ENCODE measurements around the gene SYK. TPM values are rescaled to one million over a fixed set of nuclear protein-coding genes. Genes with fewer than 3 reads are reported as not detected.

SYK gene
- polyA plus RNA-seq, 3 donors = 51.1 to 186 (median 177) TPM

- 93% methylated on average over 6 of the region's 8 CpGs for WGBS (ENCODE audit: insufficient coverage)
- no peak overlapping the region for H3K9ac ChIP-seq (ENCODE audit: insufficient read depth, low read length, poor library complexity, severe bottlenecking)
- peak overlapping the region in 1 of 2 donors; percentile 40 for H3K27ac ChIP-seq (ENCODE audit: low read depth in 1 of 2, low read length in 2 of 2)
- H3K27ac Mint-ChIP-seq = peak overlapping the region in 5 of 7 donors; percentile 29 to 56 (median 41)
- no peaks in the 10 kb centered on the region for H3K27me3 ChIP-seq (ENCODE audit: control insufficient read depth in 2 of 2, insufficient read depth in 2 of 2, low read length in 2 of 2)
- peaks cover 78% of the 10 kb centered on the region for H3K79me2 ChIP-seq (ENCODE audit: insufficient read depth, low read length)
- H3K36me3 Mint-ChIP-seq = peaks cover 82 to 94% of the 10 kb centered on the region in 2 donors
- TF ChIP-seq CTCF (IDR thresholded peaks at IDR 0.05) = no peak
- no peak overlapping the region for H2AFZ ChIP-seq (ENCODE audit: insufficient read depth, low read depth, low read length, poor library complexity, severe bottlenecking)
- no peak overlapping the region for H3K4me2 ChIP-seq (replicated peaks; ENCODE audit: extremely low read depth, low read length, poor library complexity, severe bottlenecking)
- H3K4me3 Mint-ChIP-seq = no peak overlapping the region
- H3K27me3 Mint-ChIP-seq (ENCODE audit: low read depth in 3 of 3) = peaks cover 0 to 1% (median 0%) of the 10 kb centered on the region in 3 donors
- no peaks in the 10 kb centered on the region for H3K9me3 Mint-ChIP-seq
- H3K4me1 ChIP-seq (ENCODE audit: control insufficient read depth in 1 of 2, insufficient read depth in 2 of 2, low read length in 2 of 2) = no peaks in the 10 kb centered on the region
- peaks cover under 1% of the 10 kb centered on the region for H3K4me1 Mint-ChIP-seq
- H4K20me1 ChIP-seq (ENCODE audit: insufficient read depth, low read length) = peaks cover 94% of the 10 kb centered on the region
- intact Hi-C loops (cut with micrococcal nuclease) = no loop called here
- peaks cover 91 to 95% of the 10 kb centered on the region in 2 donors for H3K36me3 ChIP-seq (replicated peaks in 1 of 2; ENCODE audit: control insufficient read depth in 1 of 2, insufficient read depth in 2 of 2, low read length in 2 of 2)
- H3K4me3 ChIP-seq (replicated peaks in 1 of 3; ENCODE audit: low read depth in 2 of 3, low read length in 3 of 3) = no peak overlapping the region
- no peak for DNase-seq
- no peaks in the 10 kb centered on the region for H3K9me3 ChIP-seq (replicated peaks in 1 of 2; ENCODE audit: control insufficient read depth in 1 of 2, insufficient read depth in 1 of 2, low read length in 2 of 2)
Observed at GRCh38 chr9:90848866-90849265, 47.2 kb downstream of the SYK start.

- intact Hi-C loops (cut with micrococcal nuclease) = no loop called here
Observed at GRCh38 chr9:90851444-90851843, 49.8 kb downstream of the SYK start.

More at GRCh38 chr9:90851444-90851843, 49.8 kb downstream of the SYK start:
- Histone ChIP-seq H3K9ac (ENCODE audit: insufficient read depth, low read length, poor library complexity, severe bottlenecking) (no peak overlapping the region), H3K4me2 (replicated peaks; ENCODE audit: extremely low read depth, low read length, poor library complexity, severe bottlenecking) (no peak overlapping the region), H3K4me3 (replicated peaks in 1 of 3; ENCODE audit: low read depth in 2 of 3, low read length in 3 of 3) (no peak overlapping the region), H3K27ac (ENCODE audit: low read depth in 1 of 2, low read length in 2 of 2) (peak overlapping the region in 1 of 2 donors; percentile 56), H3K9me3 (replicated peaks in 1 of 2; ENCODE audit: control insufficient read depth in 1 of 2, insufficient read depth in 1 of 2, low read length in 2 of 2) (no peaks in the 10 kb centered on the region), H3K36me3 (replicated peaks in 1 of 2; ENCODE audit: control insufficient read depth in 1 of 2, insufficient read depth in 2 of 2, low read length in 2 of 2) (peaks cover 86 to 95% of the 10 kb centered on the region in 2 donors), H3K79me2 (ENCODE audit: insufficient read depth, low read length) (peaks cover 78% of the 10 kb centered on the region), H2AFZ (ENCODE audit: insufficient read depth, low read depth, low read length, poor library complexity, severe bottlenecking) (no peak overlapping the region), H3K4me1 (ENCODE audit: control insufficient read depth in 1 of 2, insufficient read depth in 2 of 2, low read length in 2 of 2) (no peaks in the 10 kb centered on the region), H4K20me1 (ENCODE audit: insufficient read depth, low read length) (peaks cover 94% of the 10 kb centered on the region), H3K27me3 (ENCODE audit: control insufficient read depth in 2 of 2, insufficient read depth in 2 of 2, low read length in 2 of 2) (no peaks in the 10 kb centered on the region)
- H3K9me3 Mint-ChIP-seq = no peaks in the 10 kb centered on the region
- H3K27ac Mint-ChIP-seq = peak overlapping the region in 3 of 7 donors; percentile 32 to 59 (median 52)
- H3K36me3 Mint-ChIP-seq = peaks cover 84 to 92% of the 10 kb centered on the region in 2 donors
- no peak overlapping the region for H3K4me3 Mint-ChIP-seq
- H3K27me3 Mint-ChIP-seq (ENCODE audit: low read depth in 3 of 3) = peaks cover 0 to 1% (median 0%) of the 10 kb centered on the region in 3 donors
- no peak for TF ChIP-seq CTCF (IDR thresholded peaks at IDR 0.05)
- DNase-seq = no peak
- no CpG with 5 or more reads among the region's 5 CpGs for WGBS (ENCODE audit: insufficient coverage)
- H3K4me1 Mint-ChIP-seq = peaks cover 3% of the 10 kb centered on the region

Measured in CD14-positive monocyte (primary cell).